T-helper 2 cell treated with Interferon-gamma antibody and Interleukin-4, amounts not matched to agents 5 μg/mL and 100 μg/mL, for 36 hours (primary cell): ENCODE results near the gene GID4.

Experiments
- DNase-seq: peaks from one replicate; pipeline ENCODE4 v3.0.0; 2021; ENCODE audit warnings: low spot score
- H3K27ac Mint-ChIP-seq: one replicate; pipeline ENCODE4 v1.8.0; 2021; ENCODE audit warnings: mild to moderate bottlenecking, mixed read lengths
- H3K27me3 Mint-ChIP-seq: one replicate; pipeline ENCODE4 v1.8.0; 2021; ENCODE audit warnings: low read depth, mixed read lengths
- H3K36me3 Mint-ChIP-seq: one replicate; pipeline ENCODE4 v1.8.0; 2021; ENCODE audit warnings: low read depth, mixed read lengths
- H3K4me1 Mint-ChIP-seq: one replicate; pipeline ENCODE4 v1.8.0; 2021; ENCODE audit warnings: low read depth, mixed read lengths
- H3K4me3 Mint-ChIP-seq: one replicate; pipeline ENCODE4 v1.8.0; 2022; ENCODE audit warnings: mild to moderate bottlenecking, moderate library complexity, mixed read lengths
- H3K9me3 Mint-ChIP-seq: one replicate; pipeline ENCODE4 v1.8.0; 2021; ENCODE audit warnings: mixed read lengths

GID4 gene

DNA sequence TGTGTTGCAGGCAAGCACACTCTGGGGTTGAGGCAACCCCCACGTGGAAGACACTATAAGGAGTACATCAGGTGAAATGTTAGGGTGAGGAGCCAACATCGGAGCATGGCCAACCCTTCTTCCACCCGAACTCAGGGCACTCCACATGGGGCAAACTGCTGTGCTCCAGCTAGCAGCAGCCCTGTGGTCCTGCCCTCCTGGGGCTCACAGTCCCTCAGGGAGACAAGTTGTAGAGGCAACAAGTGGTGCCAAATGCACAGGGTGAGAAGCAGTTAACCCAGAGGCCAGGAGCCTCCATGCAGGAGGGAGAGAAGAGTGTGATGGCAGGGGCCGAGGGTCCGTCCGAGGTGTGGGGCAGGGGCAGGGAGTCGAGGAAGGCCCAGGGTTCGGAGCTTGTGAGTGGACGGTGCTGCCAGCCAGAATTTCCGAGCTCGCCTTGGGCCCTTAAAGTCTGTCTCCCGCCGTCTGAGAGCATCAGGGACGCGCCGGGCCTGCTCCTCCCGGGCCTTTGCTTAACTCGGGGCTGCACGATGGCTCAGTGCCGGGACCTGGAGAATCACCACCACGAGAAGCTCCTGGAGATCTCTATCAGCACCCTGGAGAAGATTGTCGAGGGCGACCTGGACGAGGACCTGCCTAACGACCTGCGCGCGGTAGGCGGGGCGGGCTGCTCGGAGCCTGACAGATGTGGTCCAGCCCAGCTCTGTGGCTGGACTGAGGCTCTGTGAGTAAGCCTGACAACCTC is 32.5 kb upstream of the GID4 start:
- Mint-ChIP-seq H3K9me3 (no peaks in the 10 kb centered on the region), H3K36me3 (peaks cover 2% of the 10 kb centered on the region), H3K27me3 (no peaks in the 10 kb centered on the region), H3K4me1 (no peaks in the 10 kb centered on the region), H3K4me3 (no peak overlapping the region), H3K27ac (no peak overlapping the region)
- no peak for DNase-seq

DNA sequence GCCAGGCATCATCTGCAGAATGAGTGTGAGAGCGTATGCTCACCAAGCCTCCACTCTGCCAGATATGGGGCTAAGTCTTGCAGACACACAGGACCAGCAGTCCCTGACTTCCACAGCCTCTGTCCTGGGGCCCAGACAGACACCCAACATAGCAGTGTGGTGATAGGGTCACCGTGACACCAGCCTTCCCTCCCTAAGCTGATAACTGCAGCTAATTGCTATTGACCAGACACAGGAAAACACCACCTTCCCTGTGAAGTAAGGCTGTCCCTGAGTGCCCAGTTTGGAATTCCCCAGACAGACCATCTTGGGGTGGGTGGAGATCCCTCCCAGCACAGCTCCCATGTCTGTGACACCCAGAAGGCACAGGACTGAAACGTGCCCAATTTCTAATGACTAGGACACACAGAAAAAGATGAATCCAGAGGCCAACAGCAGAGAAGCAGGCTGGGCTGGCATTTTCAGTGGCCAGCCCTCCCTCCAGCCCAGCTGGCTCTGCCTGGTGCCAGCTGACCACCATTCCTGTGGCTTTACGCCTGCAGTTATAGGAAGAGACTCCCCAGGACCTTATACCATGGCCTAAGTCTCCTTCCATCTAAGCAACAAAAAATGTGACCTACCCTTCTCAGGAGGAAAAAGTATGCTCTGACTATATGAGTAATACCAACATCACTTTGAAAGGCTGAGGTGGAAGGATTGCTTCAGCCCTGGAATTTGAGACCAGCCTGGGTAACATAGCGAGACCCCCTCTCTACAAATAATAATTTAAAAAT is 30.5 kb upstream of the GID4 start:
- Mint-ChIP-seq H3K9me3 (no peaks in the 10 kb centered on the region), H3K4me1 (no peaks in the 10 kb centered on the region), H3K27ac (no peak overlapping the region), H3K4me3 (no peak overlapping the region), H3K27me3 (no peaks in the 10 kb centered on the region), H3K36me3 (peaks cover 5% of the 10 kb centered on the region)
- no peak for DNase-seq

DNA sequence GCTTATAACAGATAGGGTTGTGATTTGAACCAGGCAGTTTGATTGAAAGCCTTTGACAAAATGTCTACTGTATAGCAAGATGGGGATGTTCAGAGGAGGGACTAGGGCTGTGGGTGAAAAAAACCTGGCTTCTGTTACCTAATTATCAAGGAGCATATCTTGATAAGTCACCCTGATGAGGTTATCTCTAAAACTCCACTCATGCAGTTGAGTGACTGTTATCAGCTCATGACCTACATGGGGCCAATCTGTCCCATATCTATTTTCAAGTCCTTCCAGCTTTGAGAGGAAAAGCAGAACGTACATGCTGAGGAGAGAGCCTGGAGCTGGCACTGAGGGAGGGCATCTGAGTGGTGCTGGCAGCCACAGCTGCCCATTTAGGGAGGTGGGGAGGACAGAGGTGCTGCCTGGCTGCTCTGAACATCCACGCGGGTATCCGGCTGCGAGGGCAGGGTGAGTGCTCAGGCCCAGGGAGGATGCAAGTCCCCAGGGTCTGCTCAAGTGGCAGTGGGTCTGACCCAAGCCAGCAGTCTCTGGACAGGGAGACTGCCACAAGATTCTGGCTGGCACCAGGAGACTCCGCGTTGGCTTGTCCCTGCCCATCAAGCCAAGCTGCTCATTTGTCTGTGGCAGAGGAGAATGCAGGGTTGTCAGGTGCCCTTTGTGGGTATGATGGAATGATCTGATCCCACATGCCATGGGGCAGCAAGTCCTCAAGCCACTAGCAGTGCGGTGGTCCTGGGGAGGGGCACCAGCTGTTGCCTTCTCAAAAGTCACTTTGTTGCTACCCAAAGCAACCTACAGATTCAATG is 29.4 kb upstream of the GID4 start:
- DNase-seq: no peak
- Mint-ChIP-seq H3K9me3 (no peaks in the 10 kb centered on the region), H3K4me1 (peaks cover 4% of the 10 kb centered on the region), H3K36me3 (peaks cover 5% of the 10 kb centered on the region), H3K4me3 (no peak overlapping the region), H3K27ac (no peak overlapping the region), H3K27me3 (no peaks in the 10 kb centered on the region)

DNA sequence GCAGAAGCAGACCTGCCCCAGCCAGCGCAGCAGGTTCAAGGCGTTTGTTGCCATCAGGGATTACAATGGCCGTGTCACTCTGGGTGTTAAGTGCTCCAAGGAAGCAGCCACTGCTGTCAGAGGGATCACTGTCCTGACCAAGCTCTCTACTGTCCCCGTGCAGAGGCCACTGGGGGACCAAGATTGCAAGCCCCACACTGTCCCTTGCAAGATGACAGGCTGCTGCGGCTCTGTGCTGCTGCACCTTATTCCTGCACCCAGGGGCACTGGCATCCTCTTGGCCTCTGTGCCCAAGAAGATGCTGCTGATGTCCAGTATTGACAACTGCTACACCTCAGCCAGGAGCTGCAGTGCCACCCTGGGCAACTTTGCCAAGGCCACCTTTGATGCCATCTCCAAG is 27.9 kb upstream of the GID4 start:
- H3K27ac Mint-ChIP-seq: no peak overlapping the region
- H3K36me3 Mint-ChIP-seq: peaks cover 5% of the 10 kb centered on the region
- no peaks in the 10 kb centered on the region for H3K9me3 Mint-ChIP-seq
- peaks cover 4% of the 10 kb centered on the region for H3K4me1 Mint-ChIP-seq
- DNase-seq: no peak
- no peaks in the 10 kb centered on the region for H3K27me3 Mint-ChIP-seq
- no peak overlapping the region for H3K4me3 Mint-ChIP-seq

DNA sequence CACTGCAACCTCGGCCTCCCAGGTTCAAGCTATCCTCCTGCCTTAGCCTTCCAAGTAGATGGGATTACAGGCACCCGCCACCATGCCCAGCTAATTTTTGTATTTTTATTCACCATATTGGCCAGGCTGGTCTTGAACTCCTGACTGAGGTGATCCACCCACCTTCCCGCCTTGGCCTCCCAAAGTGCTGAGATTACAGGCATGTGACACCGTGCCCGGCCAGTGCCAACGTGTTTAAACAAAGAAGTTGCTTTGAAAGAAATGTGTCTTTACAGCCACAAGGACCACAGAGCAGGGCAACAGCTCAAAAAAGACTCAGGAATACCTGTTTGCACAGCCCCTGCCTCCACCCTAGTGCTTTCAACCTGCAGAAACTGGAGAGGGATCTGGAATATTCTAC is 25.2 kb upstream of the GID4 start:
- no peak for DNase-seq
- H3K27me3 Mint-ChIP-seq: no peaks in the 10 kb centered on the region
- no peak overlapping the region for H3K4me3 Mint-ChIP-seq
- peaks cover 4% of the 10 kb centered on the region for H3K4me1 Mint-ChIP-seq
- peaks cover 4% of the 10 kb centered on the region for H3K36me3 Mint-ChIP-seq
- H3K27ac Mint-ChIP-seq: no peak overlapping the region
- H3K9me3 Mint-ChIP-seq: no peaks in the 10 kb centered on the region

DNA sequence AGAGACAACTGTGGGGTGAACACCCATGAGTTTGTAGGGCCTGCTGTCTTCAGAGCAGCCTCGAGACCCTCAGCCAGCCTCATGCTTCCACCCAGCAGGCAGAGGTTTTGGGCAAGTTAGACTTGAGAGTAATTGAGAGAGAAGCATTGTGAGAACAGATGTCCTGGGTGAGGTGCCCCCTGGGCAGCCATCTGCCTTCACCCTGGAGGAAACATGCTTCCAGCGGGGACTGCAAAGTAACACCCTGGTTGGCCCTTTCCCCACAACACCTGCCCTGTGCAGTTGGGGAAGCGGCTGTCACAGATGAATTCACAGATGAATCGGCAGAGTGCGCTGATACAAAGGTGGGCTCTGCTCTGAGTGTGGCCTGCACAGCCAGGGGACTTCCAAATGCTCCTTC is 23.6 kb upstream of the GID4 start:
- no peak for DNase-seq
- H3K27ac Mint-ChIP-seq: no peak overlapping the region
- H3K36me3 Mint-ChIP-seq: peaks cover 4% of the 10 kb centered on the region
- H3K4me1 Mint-ChIP-seq: peaks cover 4% of the 10 kb centered on the region
- no peak overlapping the region for H3K4me3 Mint-ChIP-seq
- H3K9me3 Mint-ChIP-seq: no peaks in the 10 kb centered on the region
- H3K27me3 Mint-ChIP-seq: no peaks in the 10 kb centered on the region

DNA sequence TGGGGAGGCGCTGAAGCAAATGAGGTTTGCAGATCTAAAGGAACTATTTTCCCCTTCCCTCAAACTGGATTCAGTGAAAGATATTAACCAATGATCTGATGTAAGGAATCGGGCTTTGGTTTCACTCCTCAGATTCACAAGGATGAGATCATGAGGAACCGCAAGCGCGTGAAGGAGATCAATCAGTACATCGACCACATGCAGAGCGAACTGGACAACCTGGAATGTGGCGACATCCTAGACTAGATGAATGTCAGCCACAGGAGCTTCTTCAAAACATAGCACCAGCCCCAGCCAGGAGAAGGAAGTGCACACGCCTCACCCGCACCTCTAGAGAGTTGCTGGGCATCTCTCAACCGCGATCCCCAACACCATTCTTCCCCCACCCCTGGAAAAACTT is 22.8 kb upstream of the GID4 start:
- Mint-ChIP-seq H3K4me3 (no peak overlapping the region), H3K27me3 (no peaks in the 10 kb centered on the region), H3K27ac (no peak overlapping the region), H3K9me3 (no peaks in the 10 kb centered on the region), H3K4me1 (peaks cover 4% of the 10 kb centered on the region), H3K36me3 (peaks cover 7% of the 10 kb centered on the region)
- DNase-seq: no peak

DNA sequence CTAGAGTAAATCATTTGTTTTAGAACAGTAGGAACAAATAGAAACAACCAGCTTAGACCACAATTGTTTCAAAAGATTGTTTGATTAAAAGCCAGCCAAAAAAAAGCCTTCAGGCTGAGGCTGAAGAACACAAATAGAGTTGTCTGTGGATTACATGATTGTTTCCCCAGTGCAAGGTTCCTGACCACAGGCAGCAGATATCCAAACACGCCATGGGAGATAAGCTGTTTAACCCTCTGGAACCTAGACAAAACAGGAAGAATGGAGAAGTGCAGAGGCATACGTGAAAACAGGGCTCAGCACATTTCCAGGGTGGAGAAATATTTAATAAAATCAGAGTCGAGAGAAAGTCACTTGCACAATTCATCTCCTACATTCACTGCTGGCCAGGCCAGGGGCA is 21.2 kb upstream of the GID4 start:
- DNase-seq: no peak
- Mint-ChIP-seq H3K4me3 (no peak overlapping the region), H3K36me3 (peaks cover 7% of the 10 kb centered on the region)

DNA sequence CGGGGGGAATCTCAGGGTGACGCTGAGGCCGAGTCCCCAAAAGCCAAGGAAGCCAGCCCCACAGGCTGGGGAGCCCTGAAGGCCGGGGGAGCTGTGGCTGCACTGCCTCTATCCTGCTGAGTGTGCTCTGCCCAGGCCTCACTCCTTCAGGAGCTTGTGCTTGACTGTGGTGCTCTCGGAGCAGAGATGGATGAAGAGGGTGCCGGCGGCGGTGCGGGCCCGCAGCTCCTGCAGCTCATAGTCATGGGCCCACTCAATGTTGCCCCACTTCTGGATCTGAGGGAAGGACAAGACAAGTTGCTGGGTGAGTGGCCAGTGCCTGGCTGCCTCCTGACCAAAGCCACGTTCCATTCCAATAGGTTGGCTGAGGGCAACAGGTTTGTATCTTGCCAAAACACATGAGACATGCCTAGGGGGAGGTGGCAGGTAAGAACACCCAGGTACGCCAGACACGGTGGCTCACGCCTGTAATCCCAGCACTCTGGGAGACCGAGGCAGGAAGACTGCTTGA is 20.7 kb upstream of the GID4 start:
- H3K4me1 Mint-ChIP-seq: peaks cover 4% of the 10 kb centered on the region
- no peaks in the 10 kb centered on the region for H3K9me3 Mint-ChIP-seq
- peaks cover 5% of the 10 kb centered on the region for H3K36me3 Mint-ChIP-seq
- H3K27me3 Mint-ChIP-seq: no peaks in the 10 kb centered on the region
- H3K27ac Mint-ChIP-seq: no peak overlapping the region
- no peak overlapping the region for H3K4me3 Mint-ChIP-seq
- no peak for DNase-seq

More for the DNA sequence above, 21.2 kb upstream of the GID4 start:
- Mint-ChIP-seq H3K4me1 (peaks cover 4% of the 10 kb centered on the region), H3K27ac (no peak overlapping the region), H3K9me3 (no peaks in the 10 kb centered on the region), H3K27me3 (no peaks in the 10 kb centered on the region)

DNA sequence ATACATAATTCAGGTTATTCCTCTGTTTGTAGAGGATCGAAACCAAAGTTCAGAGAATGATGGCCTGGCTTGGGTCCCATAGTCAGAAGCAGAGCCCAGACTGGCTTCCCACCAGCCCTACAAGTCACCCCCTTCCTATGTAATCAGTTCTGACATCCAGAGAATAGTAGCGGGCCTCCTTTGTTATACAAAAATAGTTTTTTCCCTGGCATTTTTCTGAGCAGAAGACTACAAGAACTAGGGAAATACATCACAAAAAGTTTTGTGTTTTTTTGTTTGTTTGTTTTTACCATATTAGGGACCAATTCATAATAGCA is 19.4 kb upstream of the GID4 start:
- Mint-ChIP-seq H3K4me1 (peaks cover under 1% of the 10 kb centered on the region), H3K4me3 (no peak overlapping the region), H3K9me3 (no peaks in the 10 kb centered on the region), H3K36me3 (peaks cover 10% of the 10 kb centered on the region), H3K27ac (no peak overlapping the region), H3K27me3 (no peaks in the 10 kb centered on the region)
- no peak for DNase-seq

DNA sequence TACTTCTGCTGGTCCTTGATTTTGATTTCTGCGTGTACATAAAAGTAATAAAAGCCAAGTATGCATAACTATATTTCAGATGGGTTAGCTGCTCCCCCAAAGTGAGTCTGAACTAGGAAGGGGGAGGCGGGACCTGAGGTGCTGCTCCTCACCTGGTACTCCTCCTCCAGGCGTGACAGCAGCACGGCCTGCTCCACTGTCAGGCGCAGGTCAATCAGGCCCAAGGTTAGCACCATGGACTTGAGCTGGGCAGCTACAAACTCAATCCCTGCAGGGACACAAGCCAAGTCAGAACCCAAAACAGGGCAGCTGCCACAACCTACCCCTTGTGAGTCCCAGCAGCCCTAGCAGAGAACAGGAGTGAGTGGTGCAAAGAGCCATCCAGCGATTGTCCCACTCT is 18.2 kb upstream of the GID4 start:
- Mint-ChIP-seq H3K27ac (no peak overlapping the region), H3K9me3 (no peaks in the 10 kb centered on the region), H3K27me3 (no peaks in the 10 kb centered on the region), H3K4me3 (no peak overlapping the region), H3K36me3 (peaks cover 13% of the 10 kb centered on the region), H3K4me1 (peaks cover 5% of the 10 kb centered on the region)
- no peak for DNase-seq

DNA sequence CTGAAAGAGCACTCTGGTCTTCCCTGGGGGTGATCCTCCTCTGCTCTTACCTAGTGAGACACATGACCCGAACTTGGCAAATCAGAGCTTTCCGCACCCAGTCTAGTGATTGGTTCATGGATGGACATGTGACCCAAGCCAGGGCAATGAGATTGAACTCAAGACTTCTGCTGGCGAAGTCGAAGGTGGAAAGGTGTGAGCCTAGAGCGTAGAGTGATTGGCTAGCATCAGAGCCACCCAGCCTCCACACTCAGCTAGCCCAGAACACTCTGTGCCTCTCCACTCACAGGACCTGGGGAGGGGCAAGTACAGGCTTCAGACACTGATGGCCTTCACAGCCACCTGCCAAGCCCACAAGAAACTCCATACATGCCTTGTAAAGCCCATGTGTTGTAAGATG is 17.8 kb upstream of the GID4 start:
- DNase-seq: no peak
- Mint-ChIP-seq H3K4me3 (no peak overlapping the region), H3K27me3 (no peaks in the 10 kb centered on the region), H3K4me1 (peaks cover 5% of the 10 kb centered on the region), H3K9me3 (no peaks in the 10 kb centered on the region), H3K36me3 (peaks cover 13% of the 10 kb centered on the region), H3K27ac (no peak overlapping the region)

DNA sequence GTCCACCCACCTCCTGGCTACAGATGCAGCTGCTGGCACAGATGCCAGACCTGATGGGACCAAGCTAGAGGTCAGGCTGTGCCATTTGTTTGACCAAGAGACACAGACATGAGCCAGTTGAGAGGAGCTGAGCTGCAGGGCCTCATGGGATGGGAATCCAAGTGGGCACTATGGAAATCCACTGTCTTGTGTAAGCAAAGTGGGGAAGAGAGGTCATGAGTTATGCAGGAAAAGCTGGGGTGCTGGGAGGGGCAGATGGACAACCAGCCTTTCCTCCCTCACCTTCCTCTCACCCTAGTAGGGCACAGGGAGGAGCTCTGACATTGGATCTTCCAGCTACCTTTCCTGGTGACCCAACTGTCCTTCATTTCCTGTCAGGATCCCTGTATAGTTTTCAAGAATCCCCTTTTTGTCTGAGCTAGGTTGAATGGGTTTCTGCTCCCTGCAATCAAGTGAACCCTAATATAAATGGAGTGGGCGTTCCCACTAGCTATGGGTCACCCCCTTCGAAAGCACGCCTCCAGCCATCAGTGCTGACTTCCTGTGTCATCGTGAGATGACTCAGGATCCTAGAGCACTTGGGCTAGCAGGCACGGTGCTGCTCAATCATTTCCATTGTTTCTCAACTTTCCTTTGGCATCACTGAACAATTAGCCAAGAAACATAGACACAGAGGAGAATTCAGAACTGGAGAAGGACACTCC is 13.8 kb upstream of the GID4 start:
- Mint-ChIP-seq H3K4me1 (peaks cover 5% of the 10 kb centered on the region), H3K36me3 (peaks cover 11% of the 10 kb centered on the region), H3K27me3 (no peaks in the 10 kb centered on the region), H3K9me3 (no peaks in the 10 kb centered on the region), H3K4me3 (no peak overlapping the region), H3K27ac (peak overlapping the region; percentile 46)
- peak; percentile 50 for DNase-seq
